Lung (tissue), 12 donors: ENCODE data around the gene FAM98C. TPM values are rescaled to one million over a fixed set of nuclear protein-coding genes. Genes with fewer than 3 reads are reported as not detected.

Source experiments
- ATAC-seq: fragments of 200-7000 bp; cut with Tn5 transposase; one replicate; pipeline ENCODE4 v1.9.1; 2020; ENCODE audit warnings: moderate number of reproducible peaks; ENCODE audit not compliant: insufficient read depth, low FRiP score
- DNase-seq, 3 donors: peaks; one replicate each; pipeline ENCODE4 v3.0.0-alpha.2; 2013 to 2017
- H3K27ac ChIP-seq, 2 donors: one replicate each; pipeline ENCODE4 v1.5.1; 2013; ENCODE audit warnings: mild to moderate bottlenecking in 2 of 2, moderate library complexity in 2 of 2, control low read depth in 1 of 2, inconsistent platforms in 1 of 2, low read depth in 1 of 2, low read length in 1 of 2
- H3K27me3 ChIP-seq, 3 donors: one replicate each; pipeline ENCODE4 v1.5.1; 2013; ENCODE audit warnings: low read length in 2 of 3; ENCODE audit not compliant: control insufficient read depth in 3 of 3, insufficient read depth in 3 of 3
- H3K36me3 ChIP-seq, 4 donors: one replicate each; pipeline ENCODE4 v1.5.1; 2013; ENCODE audit warnings: low read length in 4 of 4, mild to moderate bottlenecking in 1 of 4, moderate library complexity in 1 of 4; ENCODE audit not compliant: control insufficient read depth in 4 of 4, insufficient read depth in 4 of 4
- H3K4me1 ChIP-seq, 5 donors: one replicate each; pipeline ENCODE4 v1.5.1; 2013; ENCODE audit warnings: low read length in 5 of 5, mild to moderate bottlenecking in 2 of 5, moderate library complexity in 1 of 5; ENCODE audit not compliant: control insufficient read depth in 5 of 5, insufficient read depth in 5 of 5
- H3K4me3 ChIP-seq: one replicate; pipeline ENCODE4 v1.5.1; 2013; ENCODE audit warnings: mild to moderate bottlenecking, control low read depth, moderate library complexity
- H3K9ac ChIP-seq, 2 donors: one replicate each; pipeline ENCODE4 v1.5.1; 2013; ENCODE audit warnings: low read length in 2 of 2, control low read depth in 1 of 2; ENCODE audit not compliant: insufficient read depth in 1 of 2
- H3K9me3 ChIP-seq, 4 donors: one replicate each; pipeline ENCODE4 v1.5.1; 2013; ENCODE audit warnings: low read length in 3 of 4, mild to moderate bottlenecking in 1 of 4, moderate library complexity in 1 of 4; ENCODE audit not compliant: control insufficient read depth in 4 of 4, insufficient read depth in 3 of 4
- CTCF ChIP-seq: IDR thresholded peaks from 2 replicates; pipeline ENCODE4 v1.5.1; 2012; ENCODE audit warnings: mild to moderate bottlenecking; ENCODE audit errors: control extremely low read depth, extremely low read depth
- WGBS, 2 donors: extraction: QIAGEN DNeasy Blood & Tissue Kit; methylation state at CpG; one replicate each; pipeline ENCODE4 v1.1.7; 2013; 5-methylcytosine and 5-hydroxymethylcytosine counted together
- polyA plus RNA-seq, 2 donors: library from polyadenylated mRNA; stranded (reverse); fragments of 200-250 nt; gene quantifications; one replicate each; pipeline ENCODE4 v1.2.1, GENCODE V29; 2013
- total RNA-seq, 2 donors: library from RNA; depleted of rRNA in 1 of 2; stranded (reverse); fragments of >200 nt in 1 of 2; gene quantifications; one replicate each; pipeline ENCODE4 v1.2.1, GENCODE V29; 2014 to 2021
- donor health status: control.
- donor health status: control.
- donor health status: Bipolar disorder and iron deficiency.
- donor health status: healthy.
- donor health status: DM: yes; HTN: yes; CAD: no.

Gene FAM98C
- total and polyA plus RNA-seq, 4 donors, result 13.1 to 22.0 (median 20.2) TPM

GRCh38 chr19:38369584-38369983, 33.3 kb upstream of the FAM98C start:
- Histone ChIP-seq H3K27ac (no peak overlapping the region), H3K4me3 (no peak overlapping the region), H3K36me3 (no peaks in the 10 kb centered on the region), H3K9ac (no peak overlapping the region), H3K27me3 (peaks cover 0 to 5% (median 3%) of the 10 kb centered on the region in 3 donors), H3K9me3 (no peaks in the 10 kb centered on the region), H3K4me1 (peaks cover 0 to 2% (median 0%) of the 10 kb centered on the region in 5 donors)
- 83 to 93% methylated on average over 2 of the region's 2 CpGs for WGBS, 2 donors
- DNase-seq, result no peak
- no peak for ATAC-seq
- no peak for TF ChIP-seq CTCF

GRCh38 chr19:38370299-38370698, 32.6 kb upstream of the FAM98C start:
- TF ChIP-seq CTCF, result no peak
- Histone ChIP-seq H3K27me3 (peaks cover 0 to 5% (median 3%) of the 10 kb centered on the region in 3 donors), H3K4me1 (peaks cover 0 to 2% (median 0%) of the 10 kb centered on the region in 5 donors), H3K9me3 (no peaks in the 10 kb centered on the region), H3K27ac (no peak overlapping the region), H3K36me3 (peaks cover 0 to 4% (median 0%) of the 10 kb centered on the region in 4 donors), H3K4me3 (no peak overlapping the region), H3K9ac (no peak overlapping the region)
- DNase-seq, result no peak
- WGBS, 2 donors, result 69 to 74% methylated on average over 12 of the region's 12 CpGs
- ATAC-seq, result no peak

- H3K9ac ChIP-seq, result no peak overlapping the region
- H3K27ac ChIP-seq, result no peak overlapping the region
- H3K4me3 ChIP-seq, result no peak overlapping the region
- H3K4me1 ChIP-seq, result peaks cover 0 to 7% (median 5%) of the 10 kb centered on the region in 5 donors
- 69 to 71% methylated on average over 6 of the region's 6 CpGs for WGBS, 2 donors
- H3K9me3 ChIP-seq, result no peaks in the 10 kb centered on the region
- H3K27me3 ChIP-seq, result peaks cover 0 to 5% (median 3%) of the 10 kb centered on the region in 3 donors
- peaks cover 0 to 4% (median 0%) of the 10 kb centered on the region in 4 donors for H3K36me3 ChIP-seq
- DNase-seq (no peak), ATAC-seq (no peak)
- TF ChIP-seq CTCF, result no peak
Observed at GRCh38 chr19:38371081-38371480, 31.8 kb upstream of the FAM98C start.

- no peak for TF ChIP-seq CTCF
- peak overlapping the region; percentile 88 to 91 for H3K27ac ChIP-seq
- H3K9ac ChIP-seq, result peak overlapping the region in 1 of 2 donors; percentile 50
- no peak for DNase-seq
- peak overlapping the region; percentile 25 for H3K4me3 ChIP-seq
- 74 to 78% methylated on average over 6 of the region's 6 CpGs for WGBS, 2 donors
- H3K27me3 ChIP-seq, result peaks cover 0 to 5% (median 3%) of the 10 kb centered on the region in 3 donors
- H3K9me3 ChIP-seq, result no peaks in the 10 kb centered on the region
- peaks cover 5 to 14% (median 9%) of the 10 kb centered on the region in 5 donors for H3K4me1 ChIP-seq
- peaks cover 0 to 9% (median 6%) of the 10 kb centered on the region in 4 donors for H3K36me3 ChIP-seq
- ATAC-seq, result no peak
Observed at GRCh38 chr19:38373907-38374331, 29.0 kb upstream of the FAM98C start.
